Measurements from ENCODE around the gene HHAT. TPM values are rescaled to one million over a fixed set of nuclear protein-coding genes. Genes with fewer than 3 reads are reported as not detected.

The HHAT gene
- total RNA-seq, 1 donor from 2014 or later: 5.3 TPM

DNA sequence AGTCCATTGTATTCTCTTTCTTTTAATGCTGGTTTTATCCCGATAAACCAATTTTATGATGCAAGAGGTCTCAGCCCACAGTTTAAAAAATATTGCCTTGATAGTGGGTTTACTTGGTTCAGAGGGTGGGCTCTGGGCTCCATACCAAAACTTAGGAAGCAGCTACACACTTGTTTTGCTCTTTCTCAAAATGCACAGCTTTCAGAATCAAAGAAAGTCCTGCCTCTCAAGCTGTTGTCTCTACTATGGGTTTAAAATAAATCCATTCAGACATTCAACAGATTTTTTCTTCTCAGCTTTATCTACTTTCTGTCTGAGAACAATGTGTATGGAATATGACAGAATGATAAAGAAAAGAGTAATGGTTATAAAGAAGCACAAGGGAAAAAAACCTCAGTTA, 14.8 kb upstream of the HHAT start:
- ATAC-seq (no peak), DNase-seq (no peak)
- Histone ChIP-seq H3K4me1 (peaks cover 8% of the 10 kb centered on the region), H3K36me3 (no peaks in the 10 kb centered on the region), H3K27ac (no peak overlapping the region), H3K4me3 (no peak overlapping the region), H3K27me3 (ENCODE audit: low read depth) (no peaks in the 10 kb centered on the region), H3K9me3 (no peaks in the 10 kb centered on the region)
- intact Hi-C loops (cut with DNase I): loop anchor here (5.0 kb wide), 1 partner anchor 172 kb away; no protein-coding TSS in a partner anchor
- TF ChIP-seq, protein P1, sequence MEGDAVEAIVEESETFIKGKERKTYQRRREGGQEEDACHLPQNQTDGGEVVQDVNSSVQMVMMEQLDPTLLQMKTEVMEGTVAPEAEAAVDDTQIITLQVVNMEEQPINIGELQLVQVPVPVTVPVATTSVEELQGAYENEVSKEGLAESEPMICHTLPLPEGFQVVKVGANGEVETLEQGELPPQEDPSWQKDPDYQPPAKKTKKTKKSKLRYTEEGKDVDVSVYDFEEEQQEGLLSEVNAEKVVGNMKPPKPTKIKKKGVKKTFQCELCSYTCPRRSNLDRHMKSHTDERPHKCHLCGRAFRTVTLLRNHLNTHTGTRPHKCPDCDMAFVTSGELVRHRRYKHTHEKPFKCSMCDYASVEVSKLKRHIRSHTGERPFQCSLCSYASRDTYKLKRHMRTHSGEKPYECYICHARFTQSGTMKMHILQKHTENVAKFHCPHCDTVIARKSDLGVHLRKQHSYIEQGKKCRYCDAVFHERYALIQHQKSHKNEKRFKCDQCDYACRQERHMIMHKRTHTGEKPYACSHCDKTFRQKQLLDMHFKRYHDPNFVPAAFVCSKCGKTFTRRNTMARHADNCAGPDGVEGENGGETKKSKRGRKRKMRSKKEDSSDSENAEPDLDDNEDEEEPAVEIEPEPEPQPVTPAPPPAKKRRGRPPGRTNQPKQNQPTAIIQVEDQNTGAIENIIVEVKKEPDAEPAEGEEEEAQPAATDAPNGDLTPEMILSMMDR (IDR thresholded peaks at IDR 0.05): no peak

DNA sequence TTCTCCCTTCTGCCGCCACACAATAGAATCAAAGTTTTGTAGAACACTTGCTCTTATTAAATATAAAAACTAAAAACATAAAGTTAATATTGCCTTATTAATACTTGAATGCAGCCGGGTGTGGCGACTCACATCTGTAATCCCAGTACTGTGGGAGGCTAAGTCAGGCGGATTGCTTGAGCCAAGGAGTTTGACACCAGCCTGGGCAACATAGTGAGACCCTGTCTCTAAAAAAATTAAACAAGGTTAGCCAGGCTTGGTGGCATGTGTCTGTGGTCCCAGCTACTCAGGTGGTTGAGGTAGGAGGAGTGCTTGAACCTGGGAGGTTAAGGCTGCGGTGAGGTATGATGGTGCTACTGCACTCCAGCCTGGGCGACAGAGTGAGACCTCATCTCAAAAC, 13.2 kb upstream of the HHAT start:
- no peak for DNase-seq
- Histone ChIP-seq H3K9me3 (no peaks in the 10 kb centered on the region), H3K4me3 (no peak overlapping the region), H3K36me3 (no peaks in the 10 kb centered on the region), H3K27me3 (ENCODE audit: low read depth) (no peaks in the 10 kb centered on the region), H3K4me1 (peaks cover 8% of the 10 kb centered on the region), H3K27ac (no peak overlapping the region)
- no peak for ATAC-seq
- intact Hi-C loops (cut with DNase I): no loop called here
- TF ChIP-seq, protein P1 (IDR thresholded peaks at IDR 0.05): no peak

- TF ChIP-seq, protein P1 (IDR thresholded peaks at IDR 0.05): no peak
- Histone ChIP-seq H3K9me3 (no peaks in the 10 kb centered on the region), H3K36me3 (no peaks in the 10 kb centered on the region), H3K4me3 (no peak overlapping the region), H3K27ac (no peak overlapping the region), H3K27me3 (ENCODE audit: low read depth) (no peaks in the 10 kb centered on the region), H3K4me1 (no peaks in the 10 kb centered on the region)
- intact Hi-C loops (cut with DNase I): no loop called here
- ATAC-seq (no peak), DNase-seq (no peak)
Measured at GRCh38 chr1:210321131-210321530, 7.6 kb upstream of the HHAT start.

DNA sequence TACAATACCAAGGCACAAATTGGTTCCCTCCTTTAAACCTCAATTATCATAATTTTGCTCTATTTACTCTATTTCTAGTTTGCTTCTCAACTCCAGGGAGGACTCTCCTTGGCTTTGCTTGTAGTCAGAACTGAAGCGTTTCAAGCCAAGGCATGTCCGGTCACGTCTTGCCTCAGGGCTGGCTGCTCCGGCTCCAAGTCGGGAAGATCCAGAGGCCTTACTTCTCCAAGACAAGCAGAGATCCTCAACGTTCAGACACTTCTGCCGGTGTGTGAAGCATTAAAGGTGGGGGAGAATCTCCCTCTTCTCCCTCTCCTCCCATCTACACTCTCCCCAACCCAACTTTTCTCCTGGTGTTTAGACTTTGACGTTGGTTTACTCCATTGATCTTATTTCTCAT, 7.2 kb upstream of the HHAT start:
- DNase-seq (no peak), ATAC-seq (no peak)
- Histone ChIP-seq H3K9me3 (no peaks in the 10 kb centered on the region), H3K4me1 (no peaks in the 10 kb centered on the region), H3K27me3 (ENCODE audit: low read depth) (no peaks in the 10 kb centered on the region), H3K4me3 (no peak overlapping the region), H3K27ac (no peak overlapping the region), H3K36me3 (no peaks in the 10 kb centered on the region)
- intact Hi-C loops (cut with DNase I): no loop called here
- TF ChIP-seq, protein P1 (IDR thresholded peaks at IDR 0.05): no peak

DNA sequence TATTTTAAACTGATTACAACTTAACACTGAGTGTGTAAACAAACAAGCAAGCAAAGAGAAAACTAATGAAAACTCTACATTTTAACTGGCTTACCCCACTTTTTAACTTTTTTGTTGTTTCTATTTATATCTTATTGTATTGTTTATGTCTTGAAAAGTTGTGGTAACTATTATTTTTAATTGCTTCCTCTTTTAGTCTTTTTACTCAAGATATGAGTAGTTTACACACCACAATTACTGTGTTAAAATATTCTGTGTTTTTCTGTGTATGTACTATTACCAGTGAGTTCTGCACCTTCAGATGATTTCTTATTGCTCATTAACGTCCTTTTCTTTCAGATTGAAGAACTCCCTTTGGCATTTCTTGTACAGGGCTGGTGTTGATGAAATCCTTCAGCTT, 4.7 kb upstream of the HHAT start:
- TF ChIP-seq, protein P1 (IDR thresholded peaks at IDR 0.05): no peak
- Histone ChIP-seq H3K4me1 (peaks cover 7% of the 10 kb centered on the region), H3K9me3 (no peaks in the 10 kb centered on the region), H3K27me3 (ENCODE audit: low read depth) (no peaks in the 10 kb centered on the region), H3K36me3 (no peaks in the 10 kb centered on the region), H3K4me3 (no peak overlapping the region), H3K27ac (no peak overlapping the region)
- ATAC-seq (no peak), DNase-seq (no peak)
- intact Hi-C loops (cut with DNase I): no loop called here

All from lower lobe of right lung (tissue), 2 donors.